Measurements from ENCODE around the gene STUB1.

- TF ChIP-seq ISL1 (CRISPR knock-in tag; IDR thresholded peaks at IDR 0.05) = no peak
- no peak for TF ChIP-seq ZFP3 (CRISPR knock-in tag; IDR thresholded peaks at IDR 0.05)
- TF ChIP-seq PATZ1 (CRISPR knock-in tag; IDR thresholded peaks at IDR 0.05; ENCODE audit: borderline replicate concordance) = no peak
- no peak for TF ChIP-seq ZFP30 (CRISPR knock-in tag; IDR thresholded peaks at IDR 0.05)
- no peak for TF ChIP-seq GLIS3 (CRISPR knock-in tag; IDR thresholded peaks at IDR 0.05)
- TF ChIP-seq ZC3H10 (CRISPR knock-in tag; IDR thresholded peaks at IDR 0.05) = no peak
- TF ChIP-seq RARB (CRISPR knock-in tag; IDR thresholded peaks at IDR 0.05) = no peak
These were observed 6.7 kb upstream of the STUB1 start for GRCh38 chr16:673399-673991.

Data from SK-N-SH treated with all-trans-retinoic acid at 6 μM for 48 hours (cell line).